GM21367 (cell line): ENCODE measurements around the gene TMTC2.

Experiments used
- ATAC-seq: cut with Tn5 transposase; IDR thresholded peaks from one replicate; pipeline ENCODE4 v1.9.1; 2021; ENCODE audit not compliant: unreplicated experiment

Gene TMTC2

DNA sequence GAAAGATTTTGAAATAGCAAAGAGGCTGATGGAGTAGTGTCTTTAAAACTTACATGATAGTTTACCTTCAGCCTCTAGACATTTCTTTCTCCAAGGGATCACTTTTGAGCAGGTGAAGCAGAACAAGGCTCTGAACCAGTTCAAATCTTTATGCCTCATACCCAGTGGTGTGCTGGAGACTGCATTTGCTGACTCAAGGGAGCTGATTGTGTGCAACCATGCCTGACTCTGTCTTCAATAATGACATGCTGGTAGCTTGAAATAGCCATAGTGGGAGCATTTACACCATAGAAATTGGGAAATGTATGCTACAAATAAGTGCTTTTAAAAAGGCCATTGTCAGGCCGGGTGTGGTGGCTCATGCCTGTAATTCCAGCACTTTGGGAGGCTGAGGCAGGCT lies 482.0 kb downstream of the TMTC2 start:
- ATAC-seq, result no peak

DNA sequence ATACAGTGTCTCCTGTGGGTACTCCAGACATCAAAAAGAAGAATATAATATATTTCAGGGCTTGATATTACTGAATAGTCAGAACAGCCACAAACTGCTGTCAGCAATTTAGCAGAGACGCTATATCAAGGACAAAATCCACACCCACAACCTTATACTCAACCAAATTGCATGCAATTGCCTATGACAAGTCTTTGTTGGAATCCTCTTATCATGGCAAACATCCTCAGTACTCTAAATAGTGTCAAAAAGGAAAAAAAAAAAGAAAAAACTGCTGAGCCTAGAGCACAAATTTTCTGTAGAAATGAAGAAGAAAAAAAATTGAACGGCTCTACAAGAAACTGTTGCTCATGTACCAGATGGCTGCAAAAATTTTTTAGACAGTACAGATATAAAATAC lies 485.7 kb downstream of the TMTC2 start:
- ATAC-seq, result no peak

DNA sequence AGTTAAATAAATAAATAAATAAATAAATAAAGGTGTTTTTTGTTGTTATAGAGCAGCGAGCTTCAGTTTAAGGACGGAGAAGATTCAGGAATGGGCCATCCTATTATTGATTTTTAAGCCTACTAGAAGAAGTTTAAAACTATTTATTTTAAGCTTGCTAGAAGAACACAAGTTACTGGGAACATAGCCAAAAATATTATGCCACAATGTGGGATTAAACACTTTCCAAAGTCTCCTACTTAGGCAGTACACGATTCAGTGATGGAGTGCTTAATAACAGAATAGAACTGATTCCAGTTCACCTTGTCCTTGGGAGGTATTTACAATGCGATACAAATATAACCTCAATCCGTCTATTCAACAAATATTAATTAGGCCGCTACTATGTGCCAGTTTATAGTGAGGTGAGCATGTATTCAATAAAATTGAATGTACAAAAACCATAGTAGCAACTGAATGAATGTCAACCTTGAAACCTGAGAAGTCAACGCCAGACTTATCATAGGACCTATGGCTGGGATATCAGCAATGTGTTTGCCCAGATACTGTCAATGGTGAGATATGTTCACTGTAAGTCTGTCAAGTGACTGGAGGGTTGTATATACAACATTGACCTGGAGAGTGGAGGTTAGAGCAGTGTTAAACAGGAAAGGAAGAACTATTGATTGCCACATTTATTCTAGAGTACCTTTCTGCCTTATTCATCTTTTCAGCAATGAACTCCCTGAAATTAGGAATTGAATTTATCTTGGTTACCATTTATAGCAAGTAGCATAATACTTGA lies 486.4 kb downstream of the TMTC2 start:
- no peak for ATAC-seq

DNA sequence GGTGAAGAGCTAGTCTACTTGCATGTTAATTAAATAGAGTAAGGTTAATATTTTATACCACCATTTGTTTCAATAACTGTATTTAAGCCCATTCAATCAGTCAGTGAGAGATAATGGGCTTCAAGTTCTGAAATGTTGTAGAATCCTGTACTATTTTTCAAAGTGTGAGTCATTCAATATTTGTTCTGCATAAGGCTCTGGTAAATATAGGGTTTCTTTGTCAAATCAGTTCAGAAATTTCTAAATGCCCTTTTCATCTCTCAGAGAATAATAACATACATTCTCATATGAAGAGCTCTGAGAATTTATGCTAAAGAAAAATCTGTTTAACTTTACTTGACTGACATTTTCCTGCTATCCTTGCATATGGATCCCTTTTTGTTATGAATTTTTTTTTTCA lies 493.3 kb downstream of the TMTC2 start:
- ATAC-seq, result no peak

DNA sequence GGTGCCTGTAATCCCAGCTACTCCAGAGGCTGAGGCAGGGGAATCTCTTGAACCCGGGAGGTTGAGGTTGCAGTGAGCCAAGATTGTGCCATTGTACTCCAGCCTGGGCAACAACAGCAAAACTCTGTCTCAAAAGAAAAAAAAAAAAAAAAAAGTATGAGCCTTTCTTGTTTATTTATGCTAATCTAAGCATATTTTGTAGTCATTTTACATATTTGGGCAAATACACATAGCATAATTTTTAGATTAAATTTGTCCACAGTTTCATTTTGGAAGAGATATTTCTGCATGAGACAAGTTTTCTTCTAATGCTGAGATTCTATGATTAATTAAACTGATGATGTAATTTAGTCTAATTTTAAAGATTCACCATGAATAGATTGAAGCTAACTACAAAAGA lies 494.4 kb downstream of the TMTC2 start:
- ATAC-seq, result no peak

DNA sequence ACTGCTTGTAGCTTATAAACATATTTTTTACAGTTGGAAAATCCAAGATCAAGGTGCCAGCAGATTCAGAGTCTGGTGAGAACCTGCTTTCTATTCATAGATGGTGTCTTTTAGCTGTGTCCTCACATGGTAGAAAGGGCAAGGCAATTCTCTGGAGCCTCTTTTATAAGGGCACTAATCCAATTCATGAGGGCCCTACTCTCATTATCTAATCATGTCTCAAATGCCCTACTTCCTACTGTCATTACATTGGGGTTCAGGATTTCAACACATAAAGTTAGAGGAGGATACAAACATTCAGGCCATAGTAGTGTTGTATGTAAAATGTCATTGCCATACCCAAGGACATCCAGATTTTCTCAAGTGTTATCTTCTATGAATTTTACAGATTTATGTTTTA lies 496.4 kb downstream of the TMTC2 start:
- no peak for ATAC-seq
